ENCODE results near the gene CHSY1. TPM values are rescaled to one million over a fixed set of nuclear protein-coding genes. Genes with fewer than 3 reads are reported as not detected.

CHSY1 gene, protein sequence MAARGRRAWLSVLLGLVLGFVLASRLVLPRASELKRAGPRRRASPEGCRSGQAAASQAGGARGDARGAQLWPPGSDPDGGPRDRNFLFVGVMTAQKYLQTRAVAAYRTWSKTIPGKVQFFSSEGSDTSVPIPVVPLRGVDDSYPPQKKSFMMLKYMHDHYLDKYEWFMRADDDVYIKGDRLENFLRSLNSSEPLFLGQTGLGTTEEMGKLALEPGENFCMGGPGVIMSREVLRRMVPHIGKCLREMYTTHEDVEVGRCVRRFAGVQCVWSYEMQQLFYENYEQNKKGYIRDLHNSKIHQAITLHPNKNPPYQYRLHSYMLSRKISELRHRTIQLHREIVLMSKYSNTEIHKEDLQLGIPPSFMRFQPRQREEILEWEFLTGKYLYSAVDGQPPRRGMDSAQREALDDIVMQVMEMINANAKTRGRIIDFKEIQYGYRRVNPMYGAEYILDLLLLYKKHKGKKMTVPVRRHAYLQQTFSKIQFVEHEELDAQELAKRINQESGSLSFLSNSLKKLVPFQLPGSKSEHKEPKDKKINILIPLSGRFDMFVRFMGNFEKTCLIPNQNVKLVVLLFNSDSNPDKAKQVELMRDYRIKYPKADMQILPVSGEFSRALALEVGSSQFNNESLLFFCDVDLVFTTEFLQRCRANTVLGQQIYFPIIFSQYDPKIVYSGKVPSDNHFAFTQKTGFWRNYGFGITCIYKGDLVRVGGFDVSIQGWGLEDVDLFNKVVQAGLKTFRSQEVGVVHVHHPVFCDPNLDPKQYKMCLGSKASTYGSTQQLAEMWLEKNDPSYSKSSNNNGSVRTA
- 12.8 and 13.7 TPM in 2 replicates for total RNA-seq (2016; rRNA removed; fragmentation: Illumina TruSeq; extraction: Trizol)
- total RNA-seq (2016; cell fraction: cytosol; rRNA removed; fragmentation: Illumina TruSeq; extraction: Trizol; ENCODE audit: low read depth), result 4.3 and 5.4 TPM in 2 replicates
- 12.1 and 12.6 TPM in 2 replicates for total RNA-seq (2016; cell fraction: insoluble cytoplasmic fraction; rRNA removed; fragmentation: Illumina TruSeq; extraction: Trizol)
- 7.0 and 7.9 TPM in 2 replicates for total RNA-seq (2016; cell fraction: membrane; rRNA removed; fragmentation: Illumina TruSeq; extraction: Trizol)
- total RNA-seq (2016; cell fraction: nucleus; rRNA removed; fragmentation: Illumina TruSeq; extraction: Trizol), result 10.5 and 11.5 TPM in 2 replicates
- 11.2 and 13.3 TPM in 2 replicates for polyA plus RNA-seq (2011; rRNA removed)
- polyA plus RNA-seq (2011; cell fraction: cytosol; rRNA removed), result 10.0 and 13.2 TPM in 2 replicates
- polyA plus RNA-seq (2011; cell fraction: nucleus; rRNA removed), result 4.9 and 5.5 TPM in 2 replicates
- polyA plus RNA-seq (2012), result 11.0 and 11.8 TPM in 2 replicates
- polyA plus RNA-seq (2016; cell fraction: cytosol; fragmentation: Illumina TruSeq; extraction: Trizol; ENCODE audit: low read depth), result 0.72 and 0.77 TPM in 2 replicates
- 13.1 and 14.5 TPM in 2 replicates for polyA plus RNA-seq (2016; cell fraction: insoluble cytoplasmic fraction; fragmentation: Illumina TruSeq; extraction: Trizol; ENCODE audit: low read depth)
- polyA plus RNA-seq (2016; cell fraction: membrane; fragmentation: Illumina TruSeq; extraction: Trizol; ENCODE audit: low read depth), result 4.8 TPM in 2 replicates
- 14.6 and 15.9 TPM in 2 replicates for polyA plus RNA-seq (2016; cell fraction: nucleus; fragmentation: Illumina TruSeq; extraction: Trizol; ENCODE audit: insufficient read depth, low read depth)
- polyA minus RNA-seq (2011; rRNA and poly(A)+ RNA removed; ENCODE audit: low replicate concordance), result 12.6 and 31.1 TPM in 2 replicates
- 16.8 and 17.1 TPM in 2 replicates for polyA minus RNA-seq (2011; cell fraction: cytosol; rRNA and poly(A)+ RNA removed)
- polyA minus RNA-seq (2011; cell fraction: nucleus; rRNA and poly(A)+ RNA removed), result 15.8 and 18.3 TPM in 2 replicates
- Bru-seq, nascent RNA, result percentile 80 among the genes with signal in this experiment
- percentile 78 among the genes with signal in this experiment for BruChase-seq, experiment 1, labeled RNA remaining after a 6-hour chase
- BruChase-seq, experiment 2, labeled RNA remaining after a 2-hour chase, result percentile 78 among the genes with signal in this experiment
- long read RNA-seq, experiment 1, full-length matches to known transcripts, result 1 of 5 reads
- long read RNA-seq, experiment 1, partial matches to known transcripts, result 0 of 5 reads
- long read RNA-seq, experiment 1, other reads (novel, unspliced or antisense), result 4 of 5 reads
- long read RNA-seq, experiment 2, full-length matches to known transcripts, result 1 of 26 reads
- long read RNA-seq, experiment 2, partial matches to known transcripts, result 3 of 26 reads
- long read RNA-seq, experiment 2, other reads (novel, unspliced or antisense), result 22 of 26 reads

DNA sequence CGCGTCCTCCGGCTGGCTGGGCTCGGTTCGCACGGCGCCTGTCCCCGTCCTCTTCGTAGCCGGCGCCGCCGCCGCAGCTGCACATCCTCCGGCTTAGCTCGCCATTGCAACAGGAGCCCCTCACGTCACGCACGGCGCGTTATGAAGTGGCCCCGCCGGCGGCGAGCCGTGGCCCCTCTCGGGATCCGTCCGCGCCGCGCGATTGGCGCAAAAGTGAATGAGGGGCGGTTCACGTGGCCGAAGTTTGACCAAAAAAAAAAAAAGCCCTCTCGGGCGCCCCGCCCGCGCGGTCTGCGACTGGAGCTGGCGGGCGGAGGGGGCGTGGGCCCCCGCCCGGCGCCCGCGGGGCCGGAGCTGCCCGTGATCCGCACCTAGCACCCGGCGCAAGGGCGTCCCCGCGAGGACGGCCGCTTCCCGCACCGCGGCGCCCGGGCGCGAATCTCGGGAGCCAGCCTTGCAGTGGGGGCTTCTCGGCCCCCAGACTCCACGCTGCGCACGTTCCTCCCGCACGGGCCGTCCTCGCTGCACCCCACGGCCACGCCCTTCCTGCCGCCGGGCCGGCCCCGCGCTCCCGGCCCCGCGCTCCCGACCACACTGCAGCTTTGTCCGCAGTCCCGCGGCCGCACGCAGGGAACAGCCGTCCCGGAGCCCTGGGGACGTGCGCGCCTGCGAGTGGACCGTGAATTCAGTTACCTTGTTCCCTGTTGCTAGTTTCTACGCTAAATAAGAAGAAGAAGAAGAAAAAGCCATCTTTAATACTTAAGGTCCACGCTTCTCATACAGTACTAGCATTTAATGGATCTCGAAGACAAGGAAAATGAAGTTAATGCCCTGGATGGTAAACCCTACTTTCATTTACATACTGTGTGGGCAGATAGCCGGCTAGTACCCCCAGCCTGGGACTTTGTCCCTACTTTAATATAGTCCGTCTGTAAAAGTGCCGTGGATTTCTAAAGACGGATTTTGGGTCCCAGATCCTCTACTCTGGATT is at the start of gene CHSY1:
CHSY1 (minus strand) TSS at position 219 of the 991 bp plus-strand sequence. CDS start 592 bp downstream, outside the sequence.
- DNase-seq (ENCODE audit: low spot score) (peak; percentile 67), FAIRE-seq (peak; percentile 23), ATAC-seq (peak; percentile 73)
- Histone ChIP-seq H3K4me3 (replicated peaks in 1 of 3; ENCODE audit: insufficient read depth in 1 of 3, low read depth in 2 of 3, low read length in 3 of 3) (peak within 1 kb of the TSS; percentile 77 to 82 (median 81)), H3K27me3 (ENCODE audit: control insufficient read depth in 1 of 2, insufficient read depth in 2 of 2, low read length in 2 of 2) (no peaks in the 10 kb centered on the region), H3K4me2 (ENCODE audit: low read depth, low read length) (peak within 1 kb of the TSS; percentile 94), H3K79me2 (ENCODE audit: insufficient read depth, low read length) (peaks cover 34% of the 10 kb centered on the region), H2AFZ (ENCODE audit: low read length) (peak within 1 kb of the TSS; percentile 58), H4K20me1 (ENCODE audit: insufficient read depth, low read length) (peaks cover 10% of the 10 kb centered on the region), H3K4me1 (ENCODE audit: insufficient read depth, low read length) (peaks cover 62% of the 10 kb centered on the region), H3K9ac (ENCODE audit: insufficient read depth, low read depth, low read length) (peak within 1 kb of the TSS; percentile 72), H3K36me3 (replicated peaks in 1 of 2; ENCODE audit: control insufficient read depth in 1 of 2, insufficient read depth in 2 of 2, low read length in 2 of 2) (no peaks in the 10 kb centered on the region; a peak in 1 of 5 replicates), H3K27ac (ENCODE audit: extremely low read length, insufficient read depth, low read length) (peak within 1 kb of the TSS; percentile 52), H3K9me3 (ENCODE audit: low read length) (no peaks in the 10 kb centered on the region)
- 3% methylated on average over 21 of the region's 108 CpGs for WGBS (ENCODE audit: low lambda C conversion rate)
- intact Hi-C loops (cut with micrococcal nuclease; ENCODE audit: unreplicated experiment), result loop anchor here (1.0 to 10.0 kb wide), 3 partner anchors 127 to 337 kb away; partner anchors contain the start of gene LRRK1
- CTCF ChIA-PET (ENCODE audit: low intra/inter-chr PET ratio, low total read pairs), result no interaction called here
- in situ Hi-C loops (cut with HindIII; ENCODE audit: extremely low pct_ligation_motif_present, low pct_unique_long_range_greater_than_20kb), result loop anchor here (10.0 to 25.0 kb wide), 3 partner anchors 167 to 590 kb away; partner anchors contain the start of gene LRRK1
- BruUV-seq (replicated peaks), result TSS peak; percentile 85
- POLR2A ChIA-PET, result interaction anchor here (0.7 to 1.7 kb wide), 5 partner anchors 32 to 270 kb away, joined by 3 to 8 read pairs (median 3); no protein-coding TSS in a partner anchor
- TF ChIP-seq POLR2AphosphoS5 (IDR thresholded peaks at IDR 0.05; ENCODE audit: low read depth, low read length) (peak; percentile 57; the same call in 1 of the 2 replicates), IKZF1 (IDR thresholded peaks at IDR 0.05) (no peak), ZNF777 (CRISPR knock-in tag; IDR thresholded peaks at IDR 0.05) (peak; percentile 97), SNAI1 (CRISPR knock-in tag; IDR thresholded peaks at IDR 0.05; ENCODE audit: borderline replicate concordance) (no peak), ASH2L (IDR thresholded peaks at IDR 0.05; ENCODE audit: insufficient read length, low read depth, low read length) (peak; percentile 56), CEBPG (CRISPR knock-in tag; IDR thresholded peaks at IDR 0.05) (peak; percentile 48), SMAD9 (CRISPR knock-in tag; IDR thresholded peaks at IDR 0.05) (no peak), CCDC6 (CRISPR knock-in tag; IDR thresholded peaks at IDR 0.05) (peak; percentile 2), FOXK1 (CRISPR knock-in tag; IDR thresholded peaks at IDR 0.05; ENCODE audit: borderline replicate concordance, low read depth) (peak; percentile 26; the same call in 1 of the 2 replicates), ISL2 (CRISPR knock-in tag; IDR thresholded peaks at IDR 0.05) (0 out of 2 replicates have a peak, but pooled peaks have one; percentile 41), HNRNPK (IDR thresholded peaks at IDR 0.05; ENCODE audit: low read depth, low read length, poor library complexity, severe bottlenecking) (peak; percentile 29), GATAD1 (CRISPR knock-in tag; IDR thresholded peaks at IDR 0.05) (peak; percentile 83)
- TF ChIP-seq, protein P1, sequence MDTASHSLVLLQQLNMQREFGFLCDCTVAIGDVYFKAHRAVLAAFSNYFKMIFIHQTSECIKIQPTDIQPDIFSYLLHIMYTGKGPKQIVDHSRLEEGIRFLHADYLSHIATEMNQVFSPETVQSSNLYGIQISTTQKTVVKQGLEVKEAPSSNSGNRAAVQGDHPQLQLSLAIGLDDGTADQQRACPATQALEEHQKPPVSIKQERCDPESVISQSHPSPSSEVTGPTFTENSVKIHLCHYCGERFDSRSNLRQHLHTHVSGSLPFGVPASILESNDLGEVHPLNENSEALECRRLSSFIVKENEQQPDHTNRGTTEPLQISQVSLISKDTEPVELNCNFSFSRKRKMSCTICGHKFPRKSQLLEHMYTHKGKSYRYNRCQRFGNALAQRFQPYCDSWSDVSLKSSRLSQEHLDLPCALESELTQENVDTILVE (CRISPR knock-in tag; IDR thresholded peaks at IDR 0.05), result 0 out of 2 replicates have a peak, but pooled peaks have one; percentile 48

Data from HepG2 (cell line).